HepG2 (cell line): ENCODE results near the gene ZBTB46.

ENCODE experiments used
- CTCF ChIP-seq: sonication (generic); formaldehyde crosslinking; IDR thresholded peaks from 2 replicates; pipeline ENCODE4 v1.5.0; 2020; ENCODE audit warnings: mild to moderate bottlenecking, missing genetic modification reagents, moderate library complexity
- DDIT3 ChIP-seq: sonication (generic); formaldehyde crosslinking; IDR thresholded peaks from 2 replicates; pipeline ENCODE4 v1.4.0; 2020; ENCODE audit warnings: mild to moderate bottlenecking, missing genetic modification reagents
- FOXM1 ChIP-seq: sonication (generic); formaldehyde crosslinking; IDR thresholded peaks from 2 replicates; pipeline ENCODE4 v1.5.0; 2020; ENCODE audit warnings: missing genetic modification reagents
- HNF1A ChIP-seq, 2 experiments: sonication (generic) in 1 of 2; formaldehyde crosslinking in 1 of 2; IDR thresholded peaks; 2 replicates each; pipeline versions ENCODE4 v1.4.0 to v1.6.1; 2016 to 2020; ENCODE audit warnings: borderline replicate concordance in 1 of 2, low read depth in 1 of 2, mild to moderate bottlenecking in 1 of 2, missing genetic modification reagents in 1 of 2
- HNF4G ChIP-seq, 2 experiments: sonication (generic) in 1 of 2; formaldehyde crosslinking in 1 of 2; IDR thresholded peaks; 2 replicates each; pipeline versions ENCODE4 v1.4.0 to v1.6.1; 2011 to 2020; ENCODE audit warnings: borderline replicate concordance in 2 of 2, low read depth in 2 of 2, mild to moderate bottlenecking in 2 of 2, low read length in 1 of 2, missing genetic modification reagents in 1 of 2, moderate library complexity in 1 of 2
- HNRNPK ChIP-seq: fragments of 200-400 bp; formaldehyde crosslinking; IDR thresholded peaks from 2 replicates; pipeline ENCODE4 v1.6.1; 2018; ENCODE audit warnings: low read length, low read depth, moderate library complexity, mild to moderate bottlenecking; ENCODE audit not compliant: poor library complexity, severe bottlenecking
- KLF12 ChIP-seq: sonication (generic); formaldehyde crosslinking; IDR thresholded peaks from 2 replicates; pipeline ENCODE4 v1.4.0; 2020; ENCODE audit warnings: missing genetic modification reagents, borderline replicate concordance
- LCORL ChIP-seq, 2 experiments: fragments of 450-650 bp in 1 of 2; sonication (generic) in 1 of 2; formaldehyde crosslinking in 1 of 2; IDR thresholded peaks; 2 replicates each; pipeline versions ENCODE4 v1.5.0 to v1.6.1; 2017 to 2020; ENCODE audit warnings: antibody characterized with exemption in 1 of 2, missing genetic modification reagents in 1 of 2
- MTERF4 ChIP-seq: sonication (generic); formaldehyde crosslinking; IDR thresholded peaks from 2 replicates; pipeline ENCODE4 v1.8.0; 2023; ENCODE audit warnings: mild to moderate bottlenecking, missing genetic modification reagents
- POLR2A ChIP-seq, 2 experiments: IDR thresholded peaks; 2 replicates each; pipeline ENCODE4 v1.6.1; 2011; ENCODE audit warnings: low read depth in 2 of 2, low read length in 2 of 2, mild to moderate bottlenecking in 1 of 2, moderate library complexity in 1 of 2; ENCODE audit not compliant: insufficient read depth in 1 of 2
- RORA ChIP-seq: sonication (generic); formaldehyde crosslinking; IDR thresholded peaks from 2 replicates; pipeline ENCODE4 v1.5.0; 2020; ENCODE audit warnings: mild to moderate bottlenecking, missing genetic modification reagents, moderate library complexity
- THAP9 ChIP-seq: sonication (generic); formaldehyde crosslinking; IDR thresholded peaks from 2 replicates; pipeline ENCODE4; 2020; ENCODE audit warnings: missing genetic modification reagents, mild to moderate bottlenecking, borderline replicate concordance
- ZFP37 ChIP-seq: sonication (generic); formaldehyde crosslinking; IDR thresholded peaks from 2 replicates; pipeline ENCODE4 v1.4.0; 2020; ENCODE audit warnings: missing genetic modification reagents, borderline replicate concordance
- ZNF292 ChIP-seq: sonication (generic); formaldehyde crosslinking; IDR thresholded peaks from 2 replicates; pipeline ENCODE4 v1.8.1; 2022; ENCODE audit warnings: mild to moderate bottlenecking, low read depth, missing genetic modification reagents, borderline replicate concordance

- TF ChIP-seq KLF12 (CRISPR knock-in tag) (no peak), HNF1A (IDR thresholded peaks at IDR 0.05; ENCODE audit: low read depth) (no peak), HNF1A (CRISPR knock-in tag; IDR thresholded peaks at IDR 0.05; ENCODE audit: borderline replicate concordance) (no peak), ZNF292 (no peak), MTERF4 (CRISPR knock-in tag) (no peak), FOXM1 (CRISPR knock-in tag) (no peak), HNRNPK (no peak), RORA (no peak), HNF4G (IDR thresholded peaks at IDR 0.05; ENCODE audit: borderline replicate concordance, low read depth, low read length) (no peak), HNF4G (CRISPR knock-in tag; IDR thresholded peaks at IDR 0.05; ENCODE audit: borderline replicate concordance, low read depth) (no peak), LCORL (IDR thresholded peaks at IDR 0.05) (no peak), LCORL (CRISPR knock-in tag; IDR thresholded peaks at IDR 0.05) (no peak), CTCF (no peak), ZFP37 (no peak), POLR2A (IDR thresholded peaks at IDR 0.05; ENCODE audit: insufficient read depth in 1 of 2, low read depth in 2 of 2, low read length in 2 of 2) (no peak), THAP9 (no peak), DDIT3 (CRISPR knock-in tag) (no peak)
Observed at GRCh38 chr20:63711085-63711645, 119.9 kb downstream of the ZBTB46 start.
